Measurements from ENCODE around the gene LRRC74B. TPM values are rescaled to one million over a fixed set of nuclear protein-coding genes. Genes with fewer than 3 reads are reported as not detected.

Gene LRRC74B
- total and polyA plus RNA-seq, 2 experiments from 2014 or later: not detected

- Histone ChIP-seq H3F3A (replicated peaks; ENCODE audit: low read depth) (no peaks in the 10 kb centered on the region), H3K4me2 (no peak overlapping the region), H2AFZ (no peak overlapping the region), H3K4me3 (no peak overlapping the region), H3K36me3 (ENCODE audit: insufficient read depth) (no peaks in the 10 kb centered on the region), H3K27me3 (ENCODE audit: insufficient read depth) (no peaks in the 10 kb centered on the region), H3K79me2 (replicated peaks; ENCODE audit: insufficient read depth) (no peaks in the 10 kb centered on the region), H3K4me1 (ENCODE audit: insufficient read depth) (no peaks in the 10 kb centered on the region), H4K20me1 (replicated peaks; ENCODE audit: insufficient read depth) (no peaks in the 10 kb centered on the region), H3K27ac (ENCODE audit: low read depth) (no peak overlapping the region), H3K9me2 (ENCODE audit: insufficient read depth) (no peaks in the 10 kb centered on the region)
- Mint-ChIP-seq H3K9me3 (no peaks in the 10 kb centered on the region), H3K27ac (no peak overlapping the region; the same call in 1 of the 2 replicates), H3K27me3 (ENCODE audit: insufficient read depth, low read depth, poor library complexity) (no peaks in the 10 kb centered on the region), H3K4me3 (no peak overlapping the region), H3K36me3 (ENCODE audit: low read depth) (no peaks in the 10 kb centered on the region), H3K4me1 (peaks cover 10% of the 10 kb centered on the region)
- TF ChIP-seq ZNF114 (CRISPR knock-in tag; IDR thresholded peaks at IDR 0.05) (no peak), REST (IDR thresholded peaks at IDR 0.05; ENCODE audit: unreplicated experiment) (no peak), EZH2 (IDR thresholded peaks at IDR 0.05; ENCODE audit: low read depth, unreplicated experiment) (no peak), POLR2AphosphoS5 (IDR thresholded peaks at IDR 0.05; ENCODE audit: low read depth) (no peak), CTCF (conservative IDR thresholded peaks at IDR 0.05; ENCODE audit: low read depth in 2 of 2) (no peak), NANOG (IDR thresholded peaks at IDR 0.05; ENCODE audit: borderline replicate concordance) (no peak)
- DNase-seq (ENCODE audit: low spot score): no peak
- no peak for ATAC-seq
Measured at GRCh38 chr22:21108379-21109115, 62.8 kb downstream of the LRRC74B start.

MicroRNAs encoded within 50 kb of the gene (microRNA counts, 767-probe panel; counts per million panel counts)
- microRNA hsa-miR-649: not detected

Small RNAs within 50 kb of the gene (microRNA-seq; reads per million reads assigned to microRNA genes)
- not detected for gene MIR649

Small RNAs within 50 kb of the gene (small RNA-seq; reads per million reads assigned to genes)
- gene MIR649 (ENCODE audit: low replicate concordance): not detected

Other genes starting within 250 kb of the LRRC74B start
- gene PI4KA, start 187.1 kb upstream of the LRRC74B start, total RNA-seq (2014; rRNA removed; shearing (Covaris generic)): 37.2 and 38.1 TPM in 2 replicates
- 13.0 and 17.1 TPM in 2 replicates for gene PI4KA, start 187.1 kb upstream of the LRRC74B start, polyA plus RNA-seq (2016; fragmentation: Nextera tagmentation; extraction: Ambion mirVana)
- gene SNAP29, start 186.9 kb upstream of the LRRC74B start, total RNA-seq (2014; rRNA removed; shearing (Covaris generic)): 8.2 and 10.2 TPM in 2 replicates
- 20.8 and 22.9 TPM in 2 replicates for gene SNAP29, start 186.9 kb upstream of the LRRC74B start, polyA plus RNA-seq (2016; fragmentation: Nextera tagmentation; extraction: Ambion mirVana)
- 97.6 and 104 TPM in 2 replicates for gene CRKL, start 128.5 kb upstream of the LRRC74B start, total RNA-seq (2014; rRNA removed; shearing (Covaris generic))
- gene CRKL, start 128.5 kb upstream of the LRRC74B start, polyA plus RNA-seq (2016; fragmentation: Nextera tagmentation; extraction: Ambion mirVana): 39.5 and 40.7 TPM in 2 replicates
- 0.45 and 1.7 TPM in 2 replicates for gene AIFM3, start 78.7 kb upstream of the LRRC74B start, total RNA-seq (2014; rRNA removed; shearing (Covaris generic))
- 1.4 and 1.5 TPM in 2 replicates for gene AIFM3, start 78.7 kb upstream of the LRRC74B start, polyA plus RNA-seq (2016; fragmentation: Nextera tagmentation; extraction: Ambion mirVana)
- 39.9 and 41.1 TPM in 2 replicates for gene LZTR1, start 63.6 kb upstream of the LRRC74B start, total RNA-seq (2014; rRNA removed; shearing (Covaris generic))
- 7.7 and 9.2 TPM in 2 replicates for gene LZTR1, start 63.6 kb upstream of the LRRC74B start, polyA plus RNA-seq (2016; fragmentation: Nextera tagmentation; extraction: Ambion mirVana)
- gene THAP7, start 43.8 kb upstream of the LRRC74B start, total RNA-seq (2014; rRNA removed; shearing (Covaris generic)): 25.9 and 38.8 TPM in 2 replicates
- gene THAP7, start 43.8 kb upstream of the LRRC74B start, polyA plus RNA-seq (2016; fragmentation: Nextera tagmentation; extraction: Ambion mirVana): 20.4 and 21.8 TPM in 2 replicates
- gene P2RX6, start 30.8 kb upstream of the LRRC74B start, total RNA-seq (2014; rRNA removed; shearing (Covaris generic)): not detected in 2 replicates
- gene P2RX6, start 30.8 kb upstream of the LRRC74B start, polyA plus RNA-seq (2016; fragmentation: Nextera tagmentation; extraction: Ambion mirVana): not detected in 2 replicates
- 0.07 and 0.16 TPM in 2 replicates for gene SLC7A4, start 13.4 kb upstream of the LRRC74B start, total RNA-seq (2014; rRNA removed; shearing (Covaris generic))
- gene SLC7A4, start 13.4 kb upstream of the LRRC74B start, polyA plus RNA-seq (2016; fragmentation: Nextera tagmentation; extraction: Ambion mirVana): 0.09 and 0.44 TPM in 2 replicates